Suppressor macrophage (primary cell): ENCODE results near the gene GAREM1.

ENCODE experiments used
- DNase-seq, 4 experiments: peaks; one replicate each; pipeline ENCODE4 v3.0.0-alpha.2; 2020 to 2022

The GAREM1 gene

GRCh38 chr18:32287873-32288272 is 182.8 kb downstream of the GAREM1 start:
- no peak for DNase-seq

DNA sequence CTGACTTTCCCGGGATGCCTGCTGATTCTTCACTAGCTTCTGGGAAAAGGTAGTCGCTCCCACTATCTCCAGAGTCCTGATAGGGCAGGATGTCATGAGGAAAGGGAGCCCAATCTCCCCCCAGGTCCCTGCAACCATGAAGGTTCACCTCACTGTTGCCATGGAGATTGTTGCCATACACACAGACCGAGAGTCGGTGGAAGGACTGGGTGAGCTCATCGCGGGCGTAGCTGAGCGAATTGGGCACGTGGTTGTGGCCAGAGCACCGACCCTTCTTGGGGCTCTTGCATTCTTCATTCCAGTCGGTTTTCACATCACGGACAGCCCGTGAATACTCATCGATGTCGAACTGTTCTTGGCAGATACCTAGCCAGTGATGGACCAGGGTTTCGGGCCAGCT is 183.4 kb downstream of the GAREM1 start:
- DNase-seq, result no peak

DNA sequence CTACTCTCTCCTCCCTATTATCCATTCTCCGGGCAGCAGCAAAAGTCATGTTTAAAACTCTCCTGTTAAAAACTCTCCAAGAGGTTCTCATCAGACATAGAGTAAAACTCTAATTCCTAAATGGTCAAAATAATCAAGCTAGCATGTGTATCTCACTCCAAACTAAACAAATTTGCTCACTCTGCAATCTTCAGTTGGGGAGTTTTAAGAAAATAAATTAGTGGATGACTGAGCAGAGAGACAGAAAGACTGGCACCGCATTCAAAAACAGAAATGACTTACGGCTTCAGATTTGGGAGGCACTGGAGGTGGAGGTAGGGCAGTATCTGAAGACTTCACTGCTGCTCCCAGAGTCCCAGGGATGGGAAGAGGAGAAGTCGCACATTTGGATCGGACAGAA is 183.9 kb downstream of the GAREM1 start:
- no peak for DNase-seq

- no peak for DNase-seq
These were observed 186.4 kb downstream of the GAREM1 start for GRCh38 chr18:32284284-32284683.

DNA sequence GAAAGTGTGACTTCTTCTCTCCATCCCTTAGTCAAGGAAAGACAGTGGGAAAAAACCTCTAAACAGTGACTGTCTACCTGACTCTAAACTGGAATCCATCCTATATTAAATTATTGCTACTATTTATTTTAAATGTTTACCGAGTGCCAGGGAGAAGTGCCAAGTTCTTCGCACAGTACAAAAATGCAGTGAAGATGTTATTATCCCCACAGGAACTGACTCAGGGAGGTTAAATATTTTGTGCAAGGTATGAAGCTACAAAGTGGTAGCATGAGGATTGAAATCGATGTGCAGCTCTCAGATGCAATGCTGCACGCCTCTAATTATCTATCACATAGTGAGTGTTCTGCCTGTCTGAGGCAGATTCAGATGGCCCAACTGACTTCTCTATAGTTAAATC is 189.8 kb downstream of the GAREM1 start:
- DNase-seq, result no peak

DNA sequence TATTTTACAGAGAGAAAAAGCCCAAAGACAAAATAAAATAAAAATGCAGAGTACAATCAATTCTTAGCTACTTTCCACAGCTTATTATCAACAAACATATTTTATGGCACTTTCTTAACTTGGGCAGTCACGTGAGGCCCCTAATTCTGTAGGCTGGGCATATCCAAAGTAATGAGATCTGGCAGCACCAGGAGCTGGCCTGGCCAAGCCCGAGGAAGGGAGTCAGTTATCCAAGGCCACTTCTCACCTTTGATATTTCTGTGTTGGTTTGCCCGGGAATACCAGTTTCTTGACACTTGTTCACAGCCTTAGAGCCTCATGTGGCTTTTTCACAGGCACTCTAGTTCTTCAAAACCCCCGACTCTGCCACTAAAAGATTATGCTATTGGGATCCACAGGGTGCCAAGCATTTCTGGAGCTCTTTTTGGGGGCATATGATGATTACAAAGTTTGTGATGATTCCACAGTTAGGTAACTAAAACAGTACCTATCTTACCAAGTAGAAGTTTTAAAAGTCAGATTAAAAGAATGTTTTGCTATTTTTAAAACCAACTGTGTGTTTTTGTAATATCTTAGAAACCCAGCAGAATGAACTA is 190.4 kb downstream of the GAREM1 start:
- DNase-seq, result no peak

DNA sequence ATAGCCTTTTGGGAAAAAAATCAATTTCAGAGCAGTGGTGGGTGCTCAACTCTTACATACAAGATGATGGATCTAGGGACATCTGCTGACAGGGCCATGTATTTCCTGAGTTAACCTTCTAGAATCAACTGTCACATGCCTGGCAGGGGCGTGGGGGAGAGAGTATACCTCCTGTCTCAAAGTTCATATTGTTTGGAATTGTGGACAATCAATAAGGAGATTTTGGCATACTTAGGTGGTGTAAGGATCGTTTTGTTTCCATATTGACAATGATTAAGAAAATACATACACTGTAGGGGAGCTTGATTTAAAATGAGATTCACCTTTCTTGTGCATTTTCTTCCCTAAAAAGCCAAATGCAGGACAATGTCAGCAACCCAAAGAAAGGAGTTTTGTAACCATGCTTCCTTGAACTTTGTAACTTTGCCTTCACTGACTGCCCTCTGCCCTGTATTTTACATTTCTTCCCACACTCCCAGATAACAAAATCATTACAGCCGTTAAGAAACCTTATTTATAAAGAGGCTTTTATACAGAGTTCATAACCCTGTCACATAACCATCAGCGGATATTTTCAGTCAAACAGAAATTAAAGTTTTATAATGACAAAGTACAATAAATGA is 192.4 kb downstream of the GAREM1 start:
- DNase-seq, result no peak

GRCh38 chr18:32277549-32277948 is 193.1 kb downstream of the GAREM1 start:
- DNase-seq, result no peak

GRCh38 chr18:32276906-32277305 is 193.8 kb downstream of the GAREM1 start:
- peak in 1 of 4 experiments; percentile 3 for DNase-seq

DNA sequence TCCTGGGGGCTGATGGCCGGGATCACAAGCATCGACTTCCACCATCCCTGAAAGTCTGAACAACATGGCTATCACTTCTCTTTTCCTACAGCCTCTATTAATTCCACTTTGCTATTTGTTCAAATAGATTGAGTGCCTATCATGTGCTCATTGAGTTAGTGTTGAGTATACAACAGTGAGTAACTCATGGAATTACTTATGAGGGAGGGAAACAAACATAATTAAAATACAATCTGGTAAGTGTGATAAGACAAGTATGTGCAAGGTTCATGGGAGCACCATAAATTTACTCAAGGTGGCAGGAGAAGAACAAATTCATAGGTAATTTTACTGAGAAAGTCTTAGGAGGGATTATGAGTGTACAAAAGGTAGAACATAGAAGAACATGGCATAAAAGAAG is 194.4 kb downstream of the GAREM1 start:
- DNase-seq, result no peak

DNA sequence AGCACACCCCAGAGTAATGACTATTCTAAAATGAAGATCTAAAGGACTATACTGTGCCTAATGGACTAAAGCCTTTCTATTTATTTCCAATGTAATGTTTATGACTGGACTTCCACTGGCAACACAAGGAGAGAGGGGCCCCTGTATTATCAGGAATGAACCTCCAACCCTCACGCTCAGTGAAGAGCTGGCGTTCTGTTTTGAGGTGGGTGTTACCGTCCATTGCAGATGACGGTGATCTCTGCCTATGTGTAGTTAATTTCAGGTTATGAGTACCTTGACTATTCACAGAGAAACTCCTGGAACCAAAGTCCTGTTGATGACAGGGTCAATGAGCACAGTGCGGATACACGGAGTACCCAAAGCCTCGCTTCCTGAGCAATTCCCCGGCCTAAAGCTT is 195.5 kb downstream of the GAREM1 start:
- no peak for DNase-seq

DNA sequence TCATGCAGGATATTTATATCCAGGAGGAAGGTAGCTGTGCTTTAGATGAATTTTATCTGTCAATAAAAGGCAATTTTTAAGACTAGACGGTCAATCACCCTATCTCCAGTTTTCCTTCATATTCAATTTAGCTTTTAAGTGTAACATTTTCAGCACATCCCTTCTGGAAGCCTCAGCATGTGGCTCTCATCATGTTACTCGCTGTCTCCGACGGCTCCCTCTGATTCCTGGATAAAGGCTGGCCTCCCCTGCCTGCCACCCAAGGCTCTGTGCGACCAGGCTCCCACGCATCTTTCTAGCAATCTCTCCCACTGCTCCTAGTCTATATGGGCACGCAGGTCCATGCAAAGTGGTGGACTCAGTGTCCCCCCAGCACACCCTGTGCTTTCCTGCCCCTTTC is 196.4 kb downstream of the GAREM1 start:
- DNase-seq, result no peak

DNA sequence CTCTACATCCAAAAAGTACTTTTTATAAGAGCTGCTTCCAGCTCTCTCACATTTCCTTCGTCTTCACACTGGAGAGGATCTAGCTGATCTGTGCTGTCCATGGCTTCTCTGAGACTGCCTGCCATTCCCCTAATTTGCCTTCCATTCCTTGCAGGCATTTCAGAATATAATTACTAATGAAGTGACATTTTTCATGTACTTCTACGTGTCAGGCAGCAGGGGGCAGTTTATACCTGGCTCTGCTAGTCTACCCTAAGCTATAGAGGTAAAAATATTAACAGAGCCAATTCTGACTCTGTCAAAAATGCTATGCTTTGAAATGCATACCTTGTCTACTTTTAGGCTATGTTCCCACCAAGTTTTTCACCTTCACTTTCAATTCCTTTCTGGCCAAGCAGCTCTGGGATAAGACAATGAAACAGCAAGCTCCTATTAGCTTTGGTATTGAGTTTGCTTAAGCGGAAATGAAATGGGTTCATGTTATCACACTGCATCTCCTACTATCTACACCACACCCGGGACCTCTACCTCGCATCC is 198.9 kb downstream of the GAREM1 start:
- DNase-seq, result peak; percentile 30 to 60 (median 47)

DNA sequence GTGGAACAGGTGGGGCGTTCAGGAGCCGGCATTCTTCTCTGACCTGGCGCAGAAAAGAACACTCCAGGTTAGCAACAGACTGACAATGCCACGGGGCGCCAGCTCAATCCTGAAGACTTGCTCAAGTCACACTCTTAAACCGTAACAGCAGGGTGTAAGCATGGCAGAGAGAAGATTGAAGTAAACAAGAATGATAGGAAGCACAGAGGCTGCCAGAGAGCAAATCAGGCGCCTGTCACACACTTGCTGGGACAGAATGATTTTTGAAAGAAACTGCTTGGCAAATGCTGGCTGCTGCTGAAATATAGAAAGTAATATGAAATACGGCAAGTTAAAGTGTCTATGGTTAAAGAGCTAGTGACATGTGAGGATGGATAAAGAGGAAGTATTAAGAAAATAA is 200.3 kb downstream of the GAREM1 start:
- no peak for DNase-seq

- no peak for DNase-seq
These were observed 203.2 kb downstream of the GAREM1 start for GRCh38 chr18:32267463-32267862.

- DNase-seq, result no peak
These were observed 206.3 kb downstream of the GAREM1 start for GRCh38 chr18:32264401-32264800.

GRCh38 chr18:32262092-32262491 is 208.6 kb downstream of the GAREM1 start:
- DNase-seq, result no peak

GRCh38 chr18:32261003-32261402 is 209.7 kb downstream of the GAREM1 start:
- DNase-seq, result no peak

- DNase-seq, result no peak
These were observed 211.1 kb downstream of the GAREM1 start for GRCh38 chr18:32259553-32259952.

GRCh38 chr18:32258558-32259204 is 212.0 kb downstream of the GAREM1 start:
- peak in 3 of 4 experiments; percentile 31 to 53 (median 34) for DNase-seq

DNA sequence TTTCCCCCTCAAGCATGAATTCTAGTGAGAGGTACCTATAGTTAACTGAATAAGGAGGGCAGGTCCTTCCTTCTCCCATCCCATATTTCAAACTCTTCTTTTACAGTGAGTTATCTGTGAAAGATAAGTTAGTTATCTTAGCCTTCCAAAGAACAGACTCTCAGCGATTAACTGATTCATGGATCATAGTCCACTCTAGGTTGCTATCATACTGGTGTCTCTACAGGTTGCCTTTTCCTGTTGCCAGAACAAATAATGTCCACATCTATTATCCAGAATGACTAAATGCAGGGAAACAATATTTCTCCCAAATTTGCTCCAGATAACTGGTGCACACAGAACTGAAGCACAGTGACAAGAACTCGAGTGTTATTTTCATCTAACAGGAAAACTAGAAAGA is 212.5 kb downstream of the GAREM1 start:
- DNase-seq, result no peak

- peak; percentile 43 to 63 (median 58) for DNase-seq
These were observed 213.4 kb downstream of the GAREM1 start for GRCh38 chr18:32257084-32257785.

- DNase-seq, result no peak
These were observed 215.1 kb downstream of the GAREM1 start for GRCh38 chr18:32255570-32255969.
